Kidney glomerular epithelial cell (primary cell): Measurements from ENCODE around the gene ATP8A2.

Experiments used
- DNase-seq: peaks from one replicate; lab custom pipeline; 2025; lab: John Stamatoyannopoulos, UW

The ATP8A2 gene

DNA sequence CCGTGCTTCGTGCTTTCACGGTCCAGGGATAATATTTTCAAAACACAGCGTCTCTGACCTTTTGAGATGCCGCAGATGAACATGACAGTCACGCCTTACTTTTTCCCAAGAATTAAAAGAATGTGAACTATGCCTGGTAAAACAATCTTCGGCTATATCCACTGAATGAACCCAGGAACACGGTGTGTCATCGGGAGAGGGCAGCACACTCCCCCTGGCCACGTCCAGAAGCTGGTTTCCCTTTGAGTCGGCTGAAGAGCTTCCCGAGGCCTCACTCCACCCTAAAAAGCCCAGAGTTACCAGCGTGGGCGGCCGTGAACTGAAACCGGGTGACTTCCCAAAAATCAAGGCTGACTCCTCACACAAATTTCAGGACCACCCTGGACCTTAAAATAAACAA, 702.9 kb downstream of the ATP8A2 start:
- peak; percentile 96 for DNase-seq
